ENCODE results near the gene ZXDC. TPM values are rescaled to one million over a fixed set of nuclear protein-coding genes. Genes with fewer than 3 reads are reported as not detected.

The ZXDC gene
- polyA plus RNA-seq, 1 experiment = 15.8 TPM

DNA sequence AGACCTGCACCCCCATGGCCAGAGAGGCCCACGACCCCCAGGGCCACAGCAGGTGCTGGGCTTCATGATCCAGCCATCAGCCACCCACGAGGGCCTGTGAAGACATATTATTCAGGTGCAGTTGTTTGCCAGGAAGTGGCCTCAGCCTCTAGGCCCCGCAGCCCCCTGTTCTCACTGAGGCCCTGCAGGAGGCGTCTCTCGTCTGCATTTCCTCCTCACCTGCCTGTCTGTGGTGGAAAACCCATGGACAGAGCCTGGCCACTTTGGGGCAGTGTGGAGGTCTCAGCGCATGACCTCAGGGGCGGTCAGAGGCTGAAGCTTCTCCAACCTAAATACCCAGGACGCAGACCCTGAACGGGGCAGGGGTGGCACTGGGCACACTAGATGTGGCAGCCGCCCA lies 23.2 kb upstream of the ZXDC start:
- Histone ChIP-seq H3K36me3 (ENCODE audit: control insufficient read depth, insufficient read depth, low read length) (no peaks in the 10 kb centered on the region), H3K27me3 (ENCODE audit: control insufficient read depth, insufficient read depth, low read length) (peaks cover 3% of the 10 kb centered on the region), H3K4me3 (ENCODE audit: low read depth, low read length) (no peak overlapping the region)
- DNase-seq (ENCODE audit: low read depth) = no peak
- TF ChIP-seq, protein P1, sequence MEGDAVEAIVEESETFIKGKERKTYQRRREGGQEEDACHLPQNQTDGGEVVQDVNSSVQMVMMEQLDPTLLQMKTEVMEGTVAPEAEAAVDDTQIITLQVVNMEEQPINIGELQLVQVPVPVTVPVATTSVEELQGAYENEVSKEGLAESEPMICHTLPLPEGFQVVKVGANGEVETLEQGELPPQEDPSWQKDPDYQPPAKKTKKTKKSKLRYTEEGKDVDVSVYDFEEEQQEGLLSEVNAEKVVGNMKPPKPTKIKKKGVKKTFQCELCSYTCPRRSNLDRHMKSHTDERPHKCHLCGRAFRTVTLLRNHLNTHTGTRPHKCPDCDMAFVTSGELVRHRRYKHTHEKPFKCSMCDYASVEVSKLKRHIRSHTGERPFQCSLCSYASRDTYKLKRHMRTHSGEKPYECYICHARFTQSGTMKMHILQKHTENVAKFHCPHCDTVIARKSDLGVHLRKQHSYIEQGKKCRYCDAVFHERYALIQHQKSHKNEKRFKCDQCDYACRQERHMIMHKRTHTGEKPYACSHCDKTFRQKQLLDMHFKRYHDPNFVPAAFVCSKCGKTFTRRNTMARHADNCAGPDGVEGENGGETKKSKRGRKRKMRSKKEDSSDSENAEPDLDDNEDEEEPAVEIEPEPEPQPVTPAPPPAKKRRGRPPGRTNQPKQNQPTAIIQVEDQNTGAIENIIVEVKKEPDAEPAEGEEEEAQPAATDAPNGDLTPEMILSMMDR (IDR thresholded peaks at IDR 0.05; ENCODE audit: insufficient read depth, low read depth, low read length) = no peak
- ChIA-PET POLR2A (no interaction called here), CTCF (interaction anchor here (1.0 kb wide), 1 partner anchor 23 kb away, joined by 4 read pairs; the partner anchor contains the start of gene ZXDC)

DNA sequence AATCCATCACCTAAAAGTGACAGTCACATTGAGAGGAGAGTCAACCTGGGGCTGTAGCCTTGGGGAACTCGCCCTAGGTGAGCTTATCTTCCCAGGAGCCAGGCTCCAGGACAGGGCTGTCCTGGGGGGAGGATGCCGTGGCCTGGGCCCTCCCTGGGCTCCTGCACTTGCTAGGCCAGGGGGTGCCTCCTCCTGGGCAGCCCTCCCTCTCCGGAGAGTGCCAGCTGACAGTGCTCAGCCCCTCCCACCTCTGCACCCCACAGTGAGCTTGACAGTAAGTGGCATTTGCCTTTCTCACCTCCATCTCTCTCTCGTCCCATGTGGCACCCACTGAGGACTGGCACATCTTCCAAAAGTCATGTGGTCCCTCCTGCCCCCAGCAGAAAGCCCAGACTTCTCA lies 22.8 kb upstream of the ZXDC start:
- ChIA-PET POLR2A (no interaction called here), CTCF (interaction anchor here (1.0 to 1.5 kb wide), 2 partner anchors 22 to 23 kb away, joined by 3 to 4 read pairs; partner anchors contain the start of gene ZXDC)
- Histone ChIP-seq H3K36me3 (ENCODE audit: control insufficient read depth, insufficient read depth, low read length) (no peaks in the 10 kb centered on the region), H3K27me3 (ENCODE audit: control insufficient read depth, insufficient read depth, low read length) (peaks cover 3% of the 10 kb centered on the region), H3K4me3 (ENCODE audit: low read depth, low read length) (no peak overlapping the region)
- no peak for DNase-seq (ENCODE audit: low read depth)
- TF ChIP-seq, protein P1 (IDR thresholded peaks at IDR 0.05; ENCODE audit: insufficient read depth, low read depth, low read length) = no peak

DNA sequence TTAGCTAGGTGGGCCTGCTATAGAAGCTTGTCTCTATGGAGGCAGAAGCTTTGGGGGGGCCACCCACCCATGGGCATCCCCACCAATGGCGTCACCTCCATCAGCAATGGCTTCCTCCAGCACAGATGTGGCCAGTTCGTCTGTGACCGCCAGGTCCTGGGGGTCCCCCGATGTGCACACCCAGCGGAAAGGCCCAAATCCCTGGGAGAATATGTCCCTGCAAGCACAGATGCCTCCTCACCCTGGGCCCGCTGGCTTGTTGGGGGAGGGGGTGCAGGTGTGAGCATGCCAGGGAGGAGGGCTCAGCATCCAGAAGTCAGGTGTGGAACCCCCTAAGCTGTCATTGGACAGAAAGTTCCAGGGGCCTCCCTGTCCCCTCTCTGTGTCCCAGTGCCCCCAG lies 22.3 kb upstream of the ZXDC start:
- POLR2A ChIA-PET = no interaction called here
- TF ChIP-seq, protein P1 (IDR thresholded peaks at IDR 0.05; ENCODE audit: insufficient read depth, low read depth, low read length) = no peak
- CTCF ChIA-PET = interaction anchor here (1.5 to 1.6 kb wide), 2 partner anchors 13 to 23 kb away, joined by 3 read pairs; no protein-coding TSS in a partner anchor
- H3K36me3 ChIP-seq (ENCODE audit: control insufficient read depth, insufficient read depth, low read length) = no peaks in the 10 kb centered on the region
- peaks cover 3% of the 10 kb centered on the region for H3K27me3 ChIP-seq (ENCODE audit: control insufficient read depth, insufficient read depth, low read length)
- no peak overlapping the region for H3K4me3 ChIP-seq (ENCODE audit: low read depth, low read length)
- DNase-seq (ENCODE audit: low read depth) = no peak

DNA sequence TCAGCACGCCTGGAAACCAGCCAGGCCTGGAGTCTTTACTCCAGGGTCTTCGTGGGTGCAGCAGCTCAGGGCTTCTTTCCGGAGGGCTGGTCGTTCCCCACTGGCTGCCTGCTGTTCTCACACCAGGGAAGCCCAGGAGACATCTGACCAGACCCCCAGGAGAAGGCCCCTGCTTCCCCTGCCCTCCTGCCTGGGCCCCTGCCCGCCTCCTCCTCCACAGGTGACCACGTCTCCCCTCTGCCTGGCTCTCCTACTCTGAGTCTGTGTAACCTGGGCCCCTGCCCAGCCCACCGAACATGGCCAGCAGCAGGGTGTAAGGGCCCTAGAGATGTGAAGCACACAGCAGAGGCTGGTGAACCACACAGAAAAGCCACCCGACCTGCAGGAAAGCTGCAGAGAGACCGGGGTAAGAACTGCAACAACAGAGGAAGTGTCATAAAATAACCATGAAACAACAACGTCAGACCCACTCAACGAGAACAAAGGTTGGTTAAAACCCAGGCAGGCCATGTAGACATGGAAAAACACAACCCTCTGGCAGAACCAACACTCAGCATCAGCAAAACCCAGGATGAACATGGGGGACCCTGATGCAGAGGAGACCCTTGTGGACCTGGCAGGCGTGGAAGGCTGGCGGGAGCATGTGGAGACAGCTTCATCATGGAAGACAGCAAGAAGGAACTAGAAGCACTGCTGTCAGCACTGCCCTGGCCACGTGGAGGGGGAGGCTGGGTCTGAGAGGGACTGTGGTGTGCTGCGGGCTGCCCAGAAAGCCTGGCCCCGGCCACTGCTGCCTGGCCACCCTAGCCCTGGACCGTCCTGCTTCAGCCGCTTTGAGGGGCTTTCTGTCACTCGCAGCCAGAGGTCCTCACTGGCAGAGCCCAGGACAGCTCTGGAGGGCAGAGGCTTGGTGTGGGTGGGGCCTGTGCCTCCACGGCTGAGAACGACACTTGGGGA lies 21.5 kb upstream of the ZXDC start:
- no peak for DNase-seq (ENCODE audit: low read depth)
- H3K27me3 ChIP-seq (ENCODE audit: control insufficient read depth, insufficient read depth, low read length) = peaks cover 3% of the 10 kb centered on the region
- TF ChIP-seq, protein P1 (IDR thresholded peaks at IDR 0.05; ENCODE audit: insufficient read depth, low read depth, low read length) = no peak
- POLR2A ChIA-PET = no interaction called here
- CTCF ChIA-PET = interaction anchor here (0.8 to 1.6 kb wide), 4 partner anchors 10 to 251 kb away, joined by 3 read pairs; no protein-coding TSS in a partner anchor
- H3K36me3 ChIP-seq (ENCODE audit: control insufficient read depth, insufficient read depth, low read length) = no peaks in the 10 kb centered on the region
- no peak overlapping the region for H3K4me3 ChIP-seq (ENCODE audit: low read depth, low read length)

DNA sequence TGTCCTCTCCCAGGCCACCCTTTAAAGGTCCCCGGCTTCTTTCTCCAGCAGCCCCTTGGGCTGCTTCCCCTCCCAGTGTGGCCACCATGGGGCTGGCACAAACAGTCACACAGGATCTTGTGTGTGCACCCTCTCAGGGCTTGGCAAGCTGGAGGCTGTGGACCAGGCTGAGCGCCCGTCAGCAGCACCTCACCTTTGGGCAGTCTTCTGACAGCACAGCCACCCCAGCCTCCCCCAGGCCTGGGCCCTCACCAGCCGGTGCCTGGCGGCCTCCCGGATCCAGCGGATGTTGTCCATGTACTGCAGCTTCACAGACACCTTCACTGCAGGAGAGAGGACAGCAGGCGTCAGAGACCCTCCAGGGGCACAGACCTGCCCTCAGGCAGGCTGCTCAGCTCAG lies 20.1 kb upstream of the ZXDC start:
- TF ChIP-seq, protein P1 (IDR thresholded peaks at IDR 0.05; ENCODE audit: insufficient read depth, low read depth, low read length) = no peak
- Histone ChIP-seq H3K4me3 (ENCODE audit: low read depth, low read length) (no peak overlapping the region), H3K36me3 (ENCODE audit: control insufficient read depth, insufficient read depth, low read length) (no peaks in the 10 kb centered on the region), H3K27me3 (ENCODE audit: control insufficient read depth, insufficient read depth, low read length) (peaks cover 3% of the 10 kb centered on the region)
- CTCF ChIA-PET = interaction anchor here (0.9 kb wide), 1 partner anchor 126 kb away, joined by 3 read pairs; no protein-coding TSS in a partner anchor
- no peak for DNase-seq (ENCODE audit: low read depth)
- POLR2A ChIA-PET = no interaction called here
